SK-N-SH (cell line): ENCODE data around the gene PPP1R12C. TPM values are rescaled to one million over a fixed set of nuclear protein-coding genes. Genes with fewer than 3 reads are reported as not detected.

Experiments used
- CTCF ChIA-PET: fragments of 300-600, 350-600 bp; formaldehyde crosslinking; extraction: SDS; loops from one replicate; lab custom pipeline; 2021; lab: Yijun Ruan, JAX
- POLR2A ChIA-PET: fragments of 350-600 bp; sonication (Branson Sonifier 250); formaldehyde crosslinking; extraction: SDS; loops from one replicate; lab custom pipeline; 2020; ENCODE audit warnings: antibody characterized with exemption, inconsistent platforms; lab: Yijun Ruan, JAX
- DNase-seq: peaks from one replicate; pipeline ENCODE4 v3.0.0; 2012
- H2AFZ ChIP-seq: fragments of 200-600 bp; sonication (generic); 2 replicates; pipeline ENCODE4 v1.8.1; 2016; ENCODE audit warnings: antibody characterized with exemption, mild to moderate bottlenecking, low read depth
- H3F3A ChIP-seq: fragments of 200-600 bp; sonication (generic); replicated peaks from 2 replicates; pipeline ENCODE3; 2016; ENCODE audit warnings: antibody characterized with exemption, mild to moderate bottlenecking; ENCODE audit not compliant: insufficient read depth
- H3K27ac ChIP-seq, 2 experiments: fragments of 200-500 bp in 1 of 2; fragments of 200-600 bp in 1 of 2; sonication (Bioruptor generic) in 1 of 2; sonication (generic), shearing (Covaris generic) in 1 of 2; 2 replicates each; pipeline versions ENCODE4 v1.5.1 to v1.6.1; 2014 to 2016; ENCODE audit warnings: low read depth in 2 of 2, inconsistent platforms in 1 of 2, low read length in 1 of 2, mild to moderate bottlenecking in 1 of 2, mixed read lengths in 1 of 2
- H3K27me3 ChIP-seq: fragments of 200-600 bp; sonication (generic), shearing (Covaris generic); 2 replicates; pipeline ENCODE4 v1.6.1; 2016; ENCODE audit warnings: mixed run types; ENCODE audit not compliant: insufficient read depth
- H3K36me3 ChIP-seq, 2 experiments: fragments of 200-500 bp in 1 of 2; fragments of 200-600 bp in 1 of 2; sonication (Bioruptor generic) in 1 of 2; sonication (generic) in 1 of 2; replicated peaks in 1 of 2; 2 replicates each; pipeline versions ENCODE3 to v1.5.1; 2014 to 2016; ENCODE audit warnings: low read length in 1 of 2, mild to moderate bottlenecking in 1 of 2; ENCODE audit not compliant: insufficient read depth in 2 of 2, control insufficient read depth in 1 of 2
- H3K4me1 ChIP-seq, 2 experiments: fragments of 200-500 bp in 1 of 2; fragments of 200-600 bp in 1 of 2; sonication (Bioruptor generic) in 1 of 2; sonication (generic), shearing (Covaris generic) in 1 of 2; 2 replicates each; pipeline versions ENCODE4 v1.5.1 to v1.6.1; 2014 to 2016; ENCODE audit warnings: low read depth in 1 of 2, low read length in 1 of 2, mixed run types in 1 of 2; ENCODE audit not compliant: insufficient read depth in 2 of 2, control insufficient read depth in 1 of 2
- H3K4me2 ChIP-seq: fragments of 200-600 bp; sonication (generic), shearing (Covaris generic); 2 replicates; pipeline ENCODE4 v1.6.1; 2017; ENCODE audit warnings: mixed run types
- H3K4me3 ChIP-seq, 2 experiments: fragments of 200-500 bp in 1 of 2; fragments of 200-600 bp in 1 of 2; sonication (Bioruptor generic) in 1 of 2; sonication (generic), shearing (Covaris generic) in 1 of 2; 2 replicates each; pipeline versions ENCODE4 v1.5.1 to v1.8.1; 2014 to 2016; ENCODE audit warnings: low read depth in 2 of 2, inconsistent platforms in 1 of 2, low read length in 1 of 2, mild to moderate bottlenecking in 1 of 2, mixed read lengths in 1 of 2, moderate library complexity in 1 of 2
- H3K79me2 ChIP-seq: fragments of 200-600 bp; sonication (generic); 2 replicates; pipeline ENCODE4 v1.8.1; 2017; ENCODE audit warnings: mild to moderate bottlenecking; ENCODE audit not compliant: insufficient read depth
- H3K9ac ChIP-seq: fragments of 200-600 bp; sonication (generic); 2 replicates; pipeline ENCODE4 v1.6.1; 2017; ENCODE audit warnings: mixed run types
- H3K9me2 ChIP-seq: fragments of 200-600 bp; sonication (generic); 2 replicates; pipeline ENCODE4 v1.6.1; 2017; ENCODE audit warnings: mixed run types
- H3K9me3 ChIP-seq: fragments of 200-600 bp; sonication (generic); 2 replicates; pipeline ENCODE4 v1.6.1; 2017; ENCODE audit warnings: mixed run types, mild to moderate bottlenecking, moderate library complexity
- H4K20me1 ChIP-seq: fragments of 200-600 bp; sonication (generic); 2 replicates; pipeline ENCODE4 v1.6.1; 2017; ENCODE audit warnings: mild to moderate bottlenecking, mixed run types; ENCODE audit not compliant: insufficient read depth
- EP300 ChIP-seq, 2 experiments: IDR thresholded peaks; 2 replicates each; pipeline versions ENCODE4 v1.4.0 to v1.6.1; 2012; ENCODE audit warnings: borderline replicate concordance in 1 of 2, low read depth in 1 of 2, low read length in 1 of 2
- NRF1 ChIP-seq: IDR thresholded peaks from 2 replicates; pipeline ENCODE4 v1.6.1; 2012; ENCODE audit warnings: low read depth, mild to moderate bottlenecking, low read length
- WGBS: methylation state at CpG from one replicate; pipeline ENCODE4 v1.1.6; 2017; ENCODE audit warnings: low lambda C conversion rate; 5-methylcytosine and 5-hydroxymethylcytosine counted together
- polyA plus RNA-seq, 3 experiments: library from polyadenylated mRNA; depleted of rRNA; stranded (reverse); fragments of >200 nt; gene quantifications; 2 replicates each; pipeline ENCODE4 v1.2.3, GENCODE V29; 2012
- small RNA-seq, 7 experiments: library from RNA; depleted of rRNA; stranded (forward); fragments of <200 nt; gene quantifications; one replicate each; pipeline ENCODE3, GENCODE V24; 2012
- TF ChIP-seq, protein P1 (sequence below): IDR thresholded peaks from 2 replicates; pipeline ENCODE4; 2012

PPP1R12C gene
- polyA plus RNA-seq, 1 of the 3 experiments (the other 2 are of a cell fraction): 83.9 TPM

GRCh38 chr19:55041627-55042343 lies 75.7 kb downstream of the PPP1R12C start (continued):
- TF ChIP-seq, protein P1, sequence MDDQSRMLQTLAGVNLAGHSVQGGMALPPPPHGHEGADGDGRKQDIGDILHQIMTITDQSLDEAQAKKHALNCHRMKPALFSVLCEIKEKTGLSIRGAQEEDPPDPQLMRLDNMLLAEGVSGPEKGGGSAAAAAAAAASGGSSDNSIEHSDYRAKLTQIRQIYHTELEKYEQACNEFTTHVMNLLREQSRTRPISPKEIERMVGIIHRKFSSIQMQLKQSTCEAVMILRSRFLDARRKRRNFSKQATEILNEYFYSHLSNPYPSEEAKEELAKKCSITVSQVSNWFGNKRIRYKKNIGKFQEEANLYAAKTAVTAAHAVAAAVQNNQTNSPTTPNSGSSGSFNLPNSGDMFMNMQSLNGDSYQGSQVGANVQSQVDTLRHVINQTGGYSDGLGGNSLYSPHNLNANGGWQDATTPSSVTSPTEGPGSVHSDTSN: no peak

- Histone ChIP-seq H3F3A (no peaks in the 10 kb centered on the region), H3K4me2 (no peak overlapping the region), H3K36me3 (peaks cover 0 to 18% of the 10 kb centered on the region in 2 experiments), H3K9me3 (no peaks in the 10 kb centered on the region), H3K27me3 (no peaks in the 10 kb centered on the region), H4K20me1 (no peaks in the 10 kb centered on the region), H3K9ac (no peak overlapping the region), H3K4me3 (no peak overlapping the region)
- CTCF ChIA-PET: no interaction called here
- POLR2A ChIA-PET: no interaction called here
- TF ChIP-seq NRF1: no peak
- no peak for TF ChIP-seq EP300 (IDR thresholded peaks at IDR 0.05; ENCODE audit: borderline replicate concordance in 1 of 2, low read depth in 1 of 2, low read length in 1 of 2)
- TF ChIP-seq, all 33 proteins: peak for 0
- peaks cover 5% of the 10 kb centered on the region; the same call in 1 of the 2 replicates for H3K79me2 ChIP-seq
- no peak for DNase-seq
- 93% methylated on average over 10 of the region's 10 CpGs for WGBS
- H3K4me1 ChIP-seq: no peaks in the 10 kb centered on the region
- no peak overlapping the region for H3K27ac ChIP-seq
- no peaks in the 10 kb centered on the region for H3K9me2 ChIP-seq
- no peak overlapping the region for H2AFZ ChIP-seq
These were observed 76.2 kb downstream of the PPP1R12C start for GRCh38 chr19:55041244-55041626.

Small RNA genes lying within 50 kb of the gene (small RNA-seq; reads per million reads assigned to genes)
- gene MIR7975 (0 reads per million in 7 experiments), gene RF01210 (0 reads per million in 7 experiments)

Other genes with a start within 250 kb of the PPP1R12C start
- gene FCAR, start 243.4 kb downstream of the PPP1R12C start, polyA plus RNA-seq (2012; rRNA removed): not detected in 2 replicates
- gene NCR1, start 211.5 kb downstream of the PPP1R12C start, polyA plus RNA-seq (2012; rRNA removed): not detected in 2 replicates
- gene NLRP7, start 170.1 kb downstream of the PPP1R12C start, polyA plus RNA-seq (2012; rRNA removed): not detected in 2 replicates
- 0.08 and 0.15 TPM in 2 replicates for gene NLRP2, start 151.3 kb downstream of the PPP1R12C start, polyA plus RNA-seq (2012; rRNA removed)
- 0.12 and 0.24 TPM in 2 replicates for gene GP6, start 79.4 kb downstream of the PPP1R12C start, polyA plus RNA-seq (2012; rRNA removed)
- gene RDH13, start 54.5 kb downstream of the PPP1R12C start, polyA plus RNA-seq (2012; rRNA removed): 8.9 and 9.6 TPM in 2 replicates
- gene EPS8L1, start 41.8 kb downstream of the PPP1R12C start, polyA plus RNA-seq (2012; rRNA removed): 9.6 and 12.9 TPM in 2 replicates
- 27.1 and 39.5 TPM in 2 replicates for gene TNNT1, start 31.6 kb upstream of the PPP1R12C start, polyA plus RNA-seq (2012; rRNA removed)
- 9.1 and 11.4 TPM in 2 replicates for gene TNNI3, start 40.1 kb upstream of the PPP1R12C start, polyA plus RNA-seq (2012; rRNA removed)
- gene DNAAF3, start 49.0 kb upstream of the PPP1R12C start, polyA plus RNA-seq (2012; rRNA removed): 2.4 and 2.5 TPM in 2 replicates
- 0.21 and 0.39 TPM in 2 replicates for gene SYT5, start 62.7 kb upstream of the PPP1R12C start, polyA plus RNA-seq (2012; rRNA removed)
- gene PTPRH, start 91.9 kb upstream of the PPP1R12C start, polyA plus RNA-seq (2012; rRNA removed): 0.86 and 1.1 TPM in 2 replicates
- gene TMEM86B, start 111.1 kb upstream of the PPP1R12C start, polyA plus RNA-seq (2012; rRNA removed): 2.0 and 3.0 TPM in 2 replicates
- gene PPP6R1, start 141.4 kb upstream of the PPP1R12C start, polyA plus RNA-seq (2012; rRNA removed): 44.9 and 47.8 TPM in 2 replicates
- gene HSPBP1, start 162.5 kb upstream of the PPP1R12C start, polyA plus RNA-seq (2012; rRNA removed): 51.7 and 55.4 TPM in 2 replicates
- 32.2 and 49.7 TPM in 2 replicates for gene BRSK1, start 166.4 kb upstream of the PPP1R12C start, polyA plus RNA-seq (2012; rRNA removed)
- gene TMEM150B, start 207.7 kb upstream of the PPP1R12C start, polyA plus RNA-seq (2012; rRNA removed): not detected in 2 replicates
- 14.0 and 14.4 TPM in 2 replicates for gene KMT5C, start 222.2 kb upstream of the PPP1R12C start, polyA plus RNA-seq (2012; rRNA removed)
- 0.58 and 0.74 TPM in 2 replicates for gene COX6B2, start 237.1 kb upstream of the PPP1R12C start, polyA plus RNA-seq (2012; rRNA removed)
- gene GARIN5B, start 245.6 kb upstream of the PPP1R12C start, polyA plus RNA-seq (2012; rRNA removed): not detected in 2 replicates